Measurements from ENCODE around the gene KIF5B. TPM values are rescaled to one million over a fixed set of nuclear protein-coding genes. Genes with fewer than 3 reads are reported as not detected.

KIF5B gene
- total and polyA plus RNA-seq, 9 of the 15 experiments (the other 6 are each of a cell fraction or from before 2014, with no cell fraction given), result 24.4 to 94.4 (median 68.9) TPM

DNA sequence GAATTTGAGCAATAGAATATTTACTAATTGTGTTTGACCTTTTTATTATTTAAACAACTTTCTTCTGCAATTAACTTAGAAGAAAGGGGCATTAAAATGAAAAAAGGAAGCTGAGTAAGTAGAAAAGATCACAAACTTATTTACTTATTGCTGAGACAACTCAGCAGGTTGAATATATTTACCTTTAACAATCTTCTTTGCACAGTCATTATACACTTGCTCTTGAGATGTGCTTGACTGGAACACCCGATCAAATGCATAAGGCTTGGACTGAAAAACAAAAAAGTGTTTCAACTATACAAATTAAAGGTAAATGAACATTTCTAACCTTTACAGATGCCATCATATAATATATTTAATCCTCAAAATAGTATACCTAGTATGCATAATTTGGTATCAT lies 7.9 kb downstream of the KIF5B start:
- WGBS (ENCODE audit: insufficient coverage, low coverage, missing lambda C conversion rate), result 96% methylated on average over 1 of the region's 1 CpG
- FAIRE-seq (no peak), ATAC-seq (no peak), DNase-seq (ENCODE audit: extremely low read depth in 1 of 4, low spot score in 3 of 4) (no peak)
- in situ Hi-C loops (cut with MboI) (no loop called here), intact Hi-C loops (cut with micrococcal nuclease) (no loop called here)
- Histone ChIP-seq H3K4me2 (ENCODE audit: insufficient read depth, low read length) (no peak overlapping the region), H3K79me2 (ENCODE audit: control insufficient read depth, insufficient read depth, low read length) (peaks cover 99% of the 10 kb centered on the region), H3K4me3 (no peak overlapping the region), H3K4me1 (replicated peaks in 1 of 2; ENCODE audit: control insufficient read depth in 2 of 2, insufficient read depth in 2 of 2, low read length in 2 of 2) (peaks cover 0 to 10% of the 10 kb centered on the region in 2 experiments; a peak in 3 of 5 replicates), H3K9ac (ENCODE audit: insufficient read depth in 1 of 2, low read depth in 2 of 2, low read length in 2 of 2) (no peak overlapping the region), H2AFZ (ENCODE audit: low read depth, low read length) (no peak overlapping the region), H3K27ac (ENCODE audit: extremely low read depth, low read depth, low read length) (no peak overlapping the region), H3K9me3 (replicated peaks; ENCODE audit: control insufficient read depth, insufficient read depth, low read depth, low read length) (no peaks in the 10 kb centered on the region), H3K9me1 (ENCODE audit: control insufficient read depth, insufficient read depth, low read length) (peaks cover 3% of the 10 kb centered on the region), H3K36me3 (ENCODE audit: control insufficient read depth, insufficient read depth, low read length) (peaks cover 85% of the 10 kb centered on the region), H3K27me3 (ENCODE audit: control insufficient read depth in 2 of 2, insufficient read depth in 2 of 2, low read length in 2 of 2) (no peaks in the 10 kb centered on the region), H4K20me1 (replicated peaks; ENCODE audit: control insufficient read depth, insufficient read depth, low read length) (peaks cover 29% of the 10 kb centered on the region)
- TF ChIP-seq ZBTB1 (CRISPR knock-in tag; IDR thresholded peaks at IDR 0.05; ENCODE audit: borderline replicate concordance, low read depth) (no peak), PURB (CRISPR knock-in tag; IDR thresholded peaks at IDR 0.05; ENCODE audit: low read depth) (no peak), CREM (IDR thresholded peaks at IDR 0.05; ENCODE audit: low read depth) (no peak), ZSCAN29 (IDR thresholded peaks at IDR 0.05) (no peak), L3MBTL2 (IDR thresholded peaks at IDR 0.05) (no peak), COPS2 (conservative IDR thresholded peaks at IDR 0.05) (no peak), POLR2AphosphoS5 (IDR thresholded peaks at IDR 0.05; ENCODE audit: control insufficient read depth, insufficient read depth, low read depth, low read length) (no peak), FOXK1 (CRISPR knock-in tag; IDR thresholded peaks at IDR 0.05; ENCODE audit: borderline replicate concordance) (no peak), CCAR2 (IDR thresholded peaks at IDR 0.05; ENCODE audit: low read depth, low read length) (no peak)
- TF ChIP-seq, protein P1, sequence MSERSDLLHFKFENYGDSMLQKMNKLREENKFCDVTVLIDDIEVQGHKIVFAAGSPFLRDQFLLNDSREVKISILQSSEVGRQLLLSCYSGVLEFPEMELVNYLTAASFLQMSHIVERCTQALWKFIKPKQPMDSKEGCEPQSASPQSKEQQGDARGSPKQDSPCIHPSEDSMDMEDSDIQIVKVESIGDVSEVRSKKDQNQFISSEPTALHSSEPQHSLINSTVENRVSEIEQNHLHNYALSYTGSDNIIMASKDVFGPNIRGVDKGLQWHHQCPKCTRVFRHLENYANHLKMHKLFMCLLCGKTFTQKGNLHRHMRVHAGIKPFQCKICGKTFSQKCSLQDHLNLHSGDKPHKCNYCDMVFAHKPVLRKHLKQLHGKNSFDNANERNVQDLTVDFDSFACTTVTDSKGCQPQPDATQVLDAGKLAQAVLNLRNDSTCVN (CRISPR knock-in tag; IDR thresholded peaks at IDR 0.05), result no peak
- TF ChIP-seq, protein P2, sequence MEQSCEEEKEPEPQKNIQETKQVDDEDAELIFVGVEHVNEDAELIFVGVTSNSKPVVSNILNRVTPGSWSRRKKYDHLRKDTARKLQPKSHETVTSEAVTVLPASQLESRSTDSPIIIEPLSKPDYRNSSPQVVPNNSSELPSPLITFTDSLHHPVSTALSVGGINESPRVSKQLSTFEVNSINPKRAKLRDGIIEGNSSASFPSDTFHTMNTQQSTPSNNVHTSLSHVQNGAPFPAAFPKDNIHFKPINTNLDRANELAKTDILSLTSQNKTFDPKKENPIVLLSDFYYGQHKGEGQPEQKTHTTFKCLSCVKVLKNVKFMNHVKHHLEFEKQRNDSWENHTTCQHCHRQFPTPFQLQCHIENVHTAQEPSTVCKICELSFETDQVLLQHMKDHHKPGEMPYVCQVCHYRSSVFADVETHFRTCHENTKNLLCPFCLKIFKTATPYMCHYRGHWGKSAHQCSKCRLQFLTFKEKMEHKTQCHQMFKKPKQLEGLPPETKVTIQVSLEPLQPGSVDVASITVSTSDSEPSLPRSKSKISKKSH (CRISPR knock-in tag; IDR thresholded peaks at IDR 0.05), result no peak
- TF ChIP-seq, protein P3, sequence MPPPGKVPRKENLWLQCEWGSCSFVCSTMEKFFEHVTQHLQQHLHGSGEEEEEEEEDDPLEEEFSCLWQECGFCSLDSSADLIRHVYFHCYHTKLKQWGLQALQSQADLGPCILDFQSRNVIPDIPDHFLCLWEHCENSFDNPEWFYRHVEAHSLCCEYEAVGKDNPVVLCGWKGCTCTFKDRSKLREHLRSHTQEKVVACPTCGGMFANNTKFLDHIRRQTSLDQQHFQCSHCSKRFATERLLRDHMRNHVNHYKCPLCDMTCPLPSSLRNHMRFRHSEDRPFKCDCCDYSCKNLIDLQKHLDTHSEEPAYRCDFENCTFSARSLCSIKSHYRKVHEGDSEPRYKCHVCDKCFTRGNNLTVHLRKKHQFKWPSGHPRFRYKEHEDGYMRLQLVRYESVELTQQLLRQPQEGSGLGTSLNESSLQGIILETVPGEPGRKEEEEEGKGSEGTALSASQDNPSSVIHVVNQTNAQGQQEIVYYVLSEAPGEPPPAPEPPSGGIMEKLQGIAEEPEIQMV (tag; conservative IDR thresholded peaks at IDR 0.05; ENCODE audit: low read depth), result no peak
- ChIA-PET CTCF (ENCODE audit: low intra/inter-chr PET ratio) (no interaction called here), POLR2A (no interaction called here)
- BruUV-seq (replicated peaks), result no TSS peak

All from K562 (cell line).